ENCODE results near the gene HENMT1.

- TF ChIP-seq POLR2A (IDR thresholded peaks at IDR 0.05; ENCODE audit: low read depth, low read length) (no peak), TAF1 (IDR thresholded peaks at IDR 0.05; ENCODE audit: borderline replicate concordance, low read depth, low read length) (no peak), POLR2AphosphoS5 (IDR thresholded peaks at IDR 0.05; ENCODE audit: low read depth, low read length) (no peak)
These were observed 36.8 kb downstream of the HENMT1 start for GRCh38 chr1:108624069-108624468.
